Endodermal cell (in vitro differentiated cells): ENCODE data around the gene WTAP. TPM values are rescaled to one million over a fixed set of nuclear protein-coding genes. Genes with fewer than 3 reads are reported as not detected.
A peak's percentile ranks its signal among the peaks of the same experiment; 100 is the strongest.
"Not testable (repeated sequence)": the region's sequence is repeated elsewhere in the genome, so short reads cannot be mapped to it uniquely, and the experiment has no call there.

Source experiments
- DNase-seq: peaks from one replicate; pipeline ENCODE4 v3.0.0-alpha.2; 2017
- H3K27ac ChIP-seq: 2 replicates; pipeline ENCODE4 v1.5.1; 2013; ENCODE audit warnings: mild to moderate bottlenecking, low read depth, low read length, moderate library complexity
- H3K27me3 ChIP-seq: 2 replicates; pipeline ENCODE4 v1.6.1; 2013; ENCODE audit warnings: mild to moderate bottlenecking, low read length, moderate library complexity; ENCODE audit not compliant: insufficient read depth, control insufficient read depth, poor library complexity, severe bottlenecking
- H3K36me3 ChIP-seq: 2 replicates; pipeline ENCODE4 v1.7.0; 2013; ENCODE audit warnings: mild to moderate bottlenecking, low read length, moderate library complexity; ENCODE audit not compliant: control insufficient read depth, insufficient read depth
- H3K4me1 ChIP-seq: one replicate; pipeline ENCODE4 v1.7.0; 2013; ENCODE audit warnings: low read length; ENCODE audit not compliant: control insufficient read depth, insufficient read depth
- H3K4me3 ChIP-seq: 2 replicates; pipeline ENCODE4 v1.5.1; 2013; ENCODE audit warnings: mild to moderate bottlenecking, low read length, moderate library complexity
- H3K9ac ChIP-seq: 2 replicates; pipeline ENCODE4 v1.6.1; 2013; ENCODE audit warnings: mild to moderate bottlenecking, low read length, moderate library complexity; ENCODE audit not compliant: poor library complexity, severe bottlenecking; ENCODE audit errors: extremely low read depth
- H3K9me3 ChIP-seq: 2 replicates; pipeline ENCODE4 v1.6.1; 2013; ENCODE audit warnings: mild to moderate bottlenecking, low read length, moderate library complexity; ENCODE audit not compliant: control insufficient read depth
- H3K27ac Mint-ChIP-seq: 2 replicates; pipeline ENCODE4 v1.8.0; 2020; ENCODE audit warnings: mixed read lengths
- H3K27me3 Mint-ChIP-seq: 2 replicates; pipeline ENCODE4 v1.8.0; 2021; ENCODE audit warnings: mild to moderate bottlenecking, mixed read lengths; ENCODE audit not compliant: insufficient read depth
- H3K36me3 Mint-ChIP-seq: 2 replicates; pipeline ENCODE4 v1.8.0; 2020; ENCODE audit warnings: low read depth, mixed read lengths
- H3K4me1 Mint-ChIP-seq: 2 replicates; pipeline ENCODE4 v1.8.0; 2020; ENCODE audit warnings: mixed read lengths
- H3K4me3 Mint-ChIP-seq: 2 replicates; pipeline ENCODE4 v1.8.0; 2020; ENCODE audit warnings: mild to moderate bottlenecking, moderate library complexity, mixed read lengths
- H3K9me3 Mint-ChIP-seq: 2 replicates; pipeline ENCODE4 v1.8.0; 2020; ENCODE audit warnings: mild to moderate bottlenecking, mixed read lengths
- WGBS, 2 experiments: methylation state at CpG; one replicate each; pipeline versions ENCODE4 v1.1.5 to v1.1.7; 2013; ENCODE audit warnings: missing lambda C conversion rate in 2 of 2, mixed read lengths in 1 of 2; ENCODE audit not compliant: insufficient coverage in 1 of 2, insufficient read length in 1 of 2; 5-methylcytosine and 5-hydroxymethylcytosine counted together
- total RNA-seq, 2 donors: library from RNA; stranded (reverse); fragmentation: NEBNext Ultra II Directional in 1 of 2; extraction: Animal tissue kit (Norgen Biotek cat#: 25700) in 1 of 2; gene quantifications; 2 replicates in 1 of 2; 3 replicates in 1 of 2; pipeline ENCODE4 v1.2.1, GENCODE V29; 2021
- TF ChIP-seq, protein P1 (sequence below): fragments of 200-600 bp; sonication (generic); conservative IDR thresholded peaks from 2 replicates; pipeline ENCODE4 v1.5.0; 2021; ENCODE audit warnings: antibody characterized with exemption, mild to moderate bottlenecking

The WTAP gene
- total RNA-seq, 2 donors from 2014 or later = 112 to 119 TPM

DNA sequence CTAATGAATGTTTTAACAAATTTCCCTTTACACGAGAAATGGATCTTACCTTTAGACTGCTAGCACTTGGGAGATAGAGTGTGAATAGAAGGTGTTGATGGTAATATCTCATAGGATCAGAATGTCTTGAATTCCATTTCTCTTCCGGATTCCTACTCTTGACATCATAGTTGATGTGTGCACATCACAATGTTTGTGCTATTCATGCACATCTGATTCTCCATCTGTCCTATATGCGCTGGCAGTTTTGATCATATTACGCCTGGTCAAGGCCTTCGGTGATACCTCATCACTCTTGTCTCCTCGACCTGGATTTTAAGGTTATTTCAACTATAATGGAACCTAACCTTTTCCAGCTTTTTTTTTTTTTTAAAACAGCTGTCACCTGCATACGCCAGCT lies 17.8 kb downstream of the WTAP start:
- no peak for DNase-seq
- Mint-ChIP-seq H3K27ac (no peak overlapping the region), H3K4me3 (no peak overlapping the region), H3K4me1 (peaks cover 2% of the 10 kb centered on the region), H3K27me3 (no peaks in the 10 kb centered on the region), H3K36me3 (peaks cover 83% of the 10 kb centered on the region), H3K9me3 (no peaks in the 10 kb centered on the region)
- TF ChIP-seq, protein P1, sequence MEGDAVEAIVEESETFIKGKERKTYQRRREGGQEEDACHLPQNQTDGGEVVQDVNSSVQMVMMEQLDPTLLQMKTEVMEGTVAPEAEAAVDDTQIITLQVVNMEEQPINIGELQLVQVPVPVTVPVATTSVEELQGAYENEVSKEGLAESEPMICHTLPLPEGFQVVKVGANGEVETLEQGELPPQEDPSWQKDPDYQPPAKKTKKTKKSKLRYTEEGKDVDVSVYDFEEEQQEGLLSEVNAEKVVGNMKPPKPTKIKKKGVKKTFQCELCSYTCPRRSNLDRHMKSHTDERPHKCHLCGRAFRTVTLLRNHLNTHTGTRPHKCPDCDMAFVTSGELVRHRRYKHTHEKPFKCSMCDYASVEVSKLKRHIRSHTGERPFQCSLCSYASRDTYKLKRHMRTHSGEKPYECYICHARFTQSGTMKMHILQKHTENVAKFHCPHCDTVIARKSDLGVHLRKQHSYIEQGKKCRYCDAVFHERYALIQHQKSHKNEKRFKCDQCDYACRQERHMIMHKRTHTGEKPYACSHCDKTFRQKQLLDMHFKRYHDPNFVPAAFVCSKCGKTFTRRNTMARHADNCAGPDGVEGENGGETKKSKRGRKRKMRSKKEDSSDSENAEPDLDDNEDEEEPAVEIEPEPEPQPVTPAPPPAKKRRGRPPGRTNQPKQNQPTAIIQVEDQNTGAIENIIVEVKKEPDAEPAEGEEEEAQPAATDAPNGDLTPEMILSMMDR = no peak
- Histone ChIP-seq H3K27me3 (no peaks in the 10 kb centered on the region), H3K4me3 (no peak overlapping the region), H3K9me3 (no peaks in the 10 kb centered on the region), H3K36me3 (peaks cover 97% of the 10 kb centered on the region), H3K9ac (no peak overlapping the region), H3K27ac (no peak overlapping the region), H3K4me1 (no peaks in the 10 kb centered on the region)
- WGBS, 2 experiments = 92 to 94% methylated on average over 5 to 7 of the region's 7 CpGs

DNA sequence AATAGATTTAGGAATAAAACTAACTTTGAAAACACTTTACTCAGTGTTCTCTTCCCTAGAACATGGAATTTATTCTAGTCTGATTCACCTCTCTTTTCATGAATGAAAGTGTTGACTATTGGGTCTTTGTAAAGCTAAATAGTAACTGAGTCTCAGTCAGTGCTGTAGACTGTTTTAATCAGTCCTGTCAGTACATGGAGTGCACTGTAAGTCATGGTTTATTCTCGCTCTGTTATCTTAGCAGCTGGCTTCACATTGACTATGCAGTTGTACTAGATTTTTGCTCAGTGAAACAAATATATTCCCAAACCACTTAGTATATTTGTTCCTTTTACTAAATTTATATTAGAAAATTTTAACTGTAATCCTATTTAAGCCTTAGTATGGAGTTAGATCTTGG lies 19.5 kb downstream of the WTAP start:
- no peak overlapping the region for H3K4me3 ChIP-seq
- Mint-ChIP-seq H3K4me1 (peaks cover 6% of the 10 kb centered on the region), H3K27me3 (no peaks in the 10 kb centered on the region), H3K36me3 (peaks cover 72% of the 10 kb centered on the region), H3K9me3 (no peaks in the 10 kb centered on the region), H3K4me3 (no peak overlapping the region), H3K27ac (no peak overlapping the region)
- H3K36me3 ChIP-seq = peaks cover 99% of the 10 kb centered on the region
- no peaks in the 10 kb centered on the region for H3K27me3 ChIP-seq
- no peak overlapping the region for H3K27ac ChIP-seq
- no peaks in the 10 kb centered on the region for H3K9me3 ChIP-seq
- no peak for DNase-seq
- H3K9ac ChIP-seq = no peak overlapping the region
- TF ChIP-seq, protein P1 = no peak
- peaks cover 5% of the 10 kb centered on the region for H3K4me1 ChIP-seq
- WGBS, 2 experiments = 95 to 100% methylated on average over 1 of the region's 1 CpG

DNA sequence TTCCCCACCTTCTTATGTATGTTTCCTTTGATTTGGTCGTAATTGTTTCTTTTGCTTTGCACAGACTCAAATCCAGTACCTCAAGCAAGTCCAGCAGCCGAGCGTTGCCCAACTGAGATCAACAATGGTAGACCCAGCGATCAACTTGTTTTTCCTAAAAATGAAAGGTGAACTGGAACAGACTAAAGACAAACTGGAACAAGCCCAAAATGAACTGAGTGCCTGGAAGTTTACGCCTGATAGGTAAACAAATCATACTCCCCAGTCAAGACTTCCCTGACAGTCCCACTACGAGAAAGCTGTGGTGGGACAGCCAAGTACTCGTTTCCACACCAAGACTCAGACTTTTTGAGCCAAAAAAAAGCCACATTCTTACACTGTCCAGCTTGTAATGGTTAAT lies 20.8 kb downstream of the WTAP start:
- H3K36me3 Mint-ChIP-seq = peaks cover 69% of the 10 kb centered on the region
- peaks cover 99% of the 10 kb centered on the region for H3K36me3 ChIP-seq

DNA sequence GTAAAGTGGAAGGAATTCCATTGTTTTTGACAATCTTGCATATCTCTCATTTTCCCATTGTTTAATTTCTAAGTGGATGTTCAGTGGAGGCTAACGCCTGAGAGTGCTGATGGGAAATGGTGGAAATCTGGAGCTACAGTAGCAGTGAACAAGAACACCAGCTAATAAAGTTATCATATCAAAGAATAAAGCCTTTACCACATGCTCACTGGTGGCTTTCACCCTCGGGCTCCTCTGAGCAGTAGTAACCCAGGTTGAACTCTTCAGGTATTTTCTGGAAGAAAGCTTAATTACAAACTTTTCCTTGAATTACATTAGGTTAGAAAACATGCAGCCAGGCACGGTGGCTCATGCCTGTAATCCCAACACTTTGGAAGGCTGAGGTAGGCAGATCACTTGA lies 24.1 kb downstream of the WTAP start:
- Histone ChIP-seq H3K9me3 (no peaks in the 10 kb centered on the region), H3K4me1 (peaks cover 5% of the 10 kb centered on the region), H3K36me3 (peaks cover 99% of the 10 kb centered on the region), H3K27me3 (no peaks in the 10 kb centered on the region), H3K27ac (no peak overlapping the region), H3K9ac (no peak overlapping the region), H3K4me3 (no peak overlapping the region)
- no peak for DNase-seq
- Mint-ChIP-seq H3K36me3 (peaks cover 63% of the 10 kb centered on the region), H3K4me1 (peaks cover 9% of the 10 kb centered on the region), H3K27me3 (no peaks in the 10 kb centered on the region), H3K4me3 (no peak overlapping the region), H3K9me3 (no peaks in the 10 kb centered on the region), H3K27ac (peak overlapping the region; percentile 68)
- TF ChIP-seq, protein P1 = no peak
- 97 to 100% methylated on average over 1 to 3 of the region's 3 CpGs for WGBS, 2 experiments

More for the DNA sequence above, 20.8 kb downstream of the WTAP start:
- not testable (repeated sequence) for H3K27me3 Mint-ChIP-seq, H3K27ac ChIP-seq, H3K4me3 ChIP-seq, H3K4me1 Mint-ChIP-seq, H3K4me1 ChIP-seq, DNase-seq, H3K9ac ChIP-seq, H3K9me3 ChIP-seq, H3K27me3 ChIP-seq, H3K4me3 Mint-ChIP-seq, H3K9me3 Mint-ChIP-seq
- H3K27ac Mint-ChIP-seq = peak overlapping the region; percentile 6
- WGBS, 2 experiments = 96 to 100% methylated on average over 3 to 5 of the region's 7 CpGs
